ENCODE data around the gene VDAC2. TPM values are rescaled to one million over a fixed set of nuclear protein-coding genes. Genes with fewer than 3 reads are reported as not detected.

The VDAC2 gene
- total RNA-seq, 2 experiments from 2014 or later, result 193 TPM

GRCh38 chr10:75266945-75267344, 56.3 kb downstream of the VDAC2 start:
- no peak for DNase-seq
- CTCF ChIA-PET, result no interaction called here
- intact Hi-C loops (cut with micrococcal nuclease), result no loop called here
- Mint-ChIP-seq H3K27ac (no peak overlapping the region), H3K4me1 (ENCODE audit: low read depth) (no peaks in the 10 kb centered on the region), H3K36me3 (ENCODE audit: low read depth) (no peaks in the 10 kb centered on the region), H3K4me3 (no peak overlapping the region), H3K9me3 (no peaks in the 10 kb centered on the region), H3K27me3 (ENCODE audit: low read depth) (no peaks in the 10 kb centered on the region)

GRCh38 chr10:75269605-75270004, 59.0 kb downstream of the VDAC2 start:
- Mint-ChIP-seq H3K4me3 (no peak overlapping the region), H3K27ac (no peak overlapping the region), H3K9me3 (no peaks in the 10 kb centered on the region), H3K27me3 (ENCODE audit: low read depth) (no peaks in the 10 kb centered on the region), H3K36me3 (ENCODE audit: low read depth) (no peaks in the 10 kb centered on the region), H3K4me1 (ENCODE audit: low read depth) (no peaks in the 10 kb centered on the region)
- no peak for DNase-seq
- CTCF ChIA-PET, result interaction anchor here (0.6 kb wide), 1 partner anchor 336 kb away, joined by 7 read pairs; no protein-coding TSS in a partner anchor
- intact Hi-C loops (cut with micrococcal nuclease), result no loop called here

- Mint-ChIP-seq H3K4me3 (no peak overlapping the region), H3K9me3 (no peaks in the 10 kb centered on the region), H3K36me3 (ENCODE audit: low read depth) (no peaks in the 10 kb centered on the region), H3K4me1 (ENCODE audit: low read depth) (no peaks in the 10 kb centered on the region), H3K27ac (no peak overlapping the region), H3K27me3 (ENCODE audit: low read depth) (peaks cover 7% of the 10 kb centered on the region)
- DNase-seq, result no peak
- CTCF ChIA-PET, result no interaction called here
- intact Hi-C loops (cut with micrococcal nuclease), result no loop called here
Observed at GRCh38 chr10:75272094-75272493, 61.5 kb downstream of the VDAC2 start.

- Mint-ChIP-seq H3K27me3 (ENCODE audit: low read depth) (peaks cover 7% of the 10 kb centered on the region), H3K27ac (no peak overlapping the region), H3K4me1 (ENCODE audit: low read depth) (no peaks in the 10 kb centered on the region), H3K36me3 (ENCODE audit: low read depth) (no peaks in the 10 kb centered on the region), H3K4me3 (no peak overlapping the region), H3K9me3 (no peaks in the 10 kb centered on the region)
- CTCF ChIA-PET, result no interaction called here
- DNase-seq, result no peak
- intact Hi-C loops (cut with micrococcal nuclease), result no loop called here
Observed at GRCh38 chr10:75272896-75273295, 62.3 kb downstream of the VDAC2 start.

GRCh38 chr10:75276069-75276872, 65.7 kb downstream of the VDAC2 start:
- DNase-seq, result no peak
- H3K9me3 Mint-ChIP-seq, result no peaks in the 10 kb centered on the region
- peaks cover 14% of the 10 kb centered on the region for H3K27me3 Mint-ChIP-seq (ENCODE audit: low read depth)
- intact Hi-C loops (cut with micrococcal nuclease), result no loop called here
- CTCF ChIA-PET, result no interaction called here
- H3K27ac Mint-ChIP-seq, result no peak overlapping the region
- no peak overlapping the region for H3K4me3 Mint-ChIP-seq
- H3K4me1 Mint-ChIP-seq (ENCODE audit: low read depth), result no peaks in the 10 kb centered on the region
- H3K36me3 Mint-ChIP-seq (ENCODE audit: low read depth), result no peaks in the 10 kb centered on the region

- no peak for DNase-seq
- intact Hi-C loops (cut with micrococcal nuclease), result no loop called here
- CTCF ChIA-PET, result no interaction called here
- peaks cover 21% of the 10 kb centered on the region for H3K27me3 Mint-ChIP-seq (ENCODE audit: low read depth)
- no peak overlapping the region for H3K27ac Mint-ChIP-seq
- no peak overlapping the region for H3K4me3 Mint-ChIP-seq
- no peaks in the 10 kb centered on the region for H3K9me3 Mint-ChIP-seq
- H3K36me3 Mint-ChIP-seq (ENCODE audit: low read depth), result no peaks in the 10 kb centered on the region
- H3K4me1 Mint-ChIP-seq (ENCODE audit: low read depth), result no peaks in the 10 kb centered on the region
Observed at GRCh38 chr10:75280236-75280635, 69.6 kb downstream of the VDAC2 start.

Other genes with a start within 250 kb of the VDAC2 start
- gene SAMD8, start 99.1 kb upstream of the VDAC2 start, total RNA-seq, result 10 to 100 TPM; 15.3 to 16.9 TPM
- gene COMTD1, start 25.2 kb downstream of the VDAC2 start, total RNA-seq, result 10 to 100 TPM; 33.2 to 34.8 TPM
- gene ZNF503, start 191.0 kb downstream of the VDAC2 start, total RNA-seq, result under 1 TPM; 0.07 to 0.21 TPM
- not detected for gene LRMDA, start 220.8 kb downstream of the VDAC2 start, total RNA-seq